Keratinocyte (primary cell): ENCODE data around the gene CDH18. TPM values are rescaled to one million over a fixed set of nuclear protein-coding genes. Genes with fewer than 3 reads are reported as not detected.

Source experiments
- DNase-seq: peaks from one replicate; pipeline ENCODE4 v3.0.0-alpha.2; 2011; ENCODE audit warnings: low read depth, missing footprints, low spot score
- FAIRE-seq: peaks from 2 replicates; lab custom pipeline; 2011; peaks lifted over from hg19 to GRCh38; lab: Jason Lieb, UNC
- H2AFZ ChIP-seq: 2 replicates; pipeline ENCODE4 v1.6.0; 2012; ENCODE audit warnings: low read length, control low read depth, inconsistent platforms; ENCODE audit not compliant: control insufficient read depth
- H3K27ac ChIP-seq: 2 replicates; pipeline ENCODE4 v1.5.1; 2011; ENCODE audit warnings: low read length; ENCODE audit not compliant: control insufficient read depth, insufficient read depth
- H3K27me3 ChIP-seq: 3 replicates; pipeline ENCODE4 v1.6.0; 2011; ENCODE audit warnings: low read length; ENCODE audit not compliant: control insufficient read depth, insufficient read depth; ENCODE audit errors: extremely low read depth
- H3K36me3 ChIP-seq, 2 experiments: 2 replicates in 1 of 2; 3 replicates in 1 of 2; pipeline ENCODE4 v1.5.1; 2011; ENCODE audit warnings: low read length in 2 of 2, mild to moderate bottlenecking in 1 of 2; ENCODE audit not compliant: control insufficient read depth in 2 of 2, insufficient read depth in 2 of 2; ENCODE audit errors: extremely low read depth in 1 of 2
- H3K4me1 ChIP-seq: 3 replicates; pipeline ENCODE4 v1.5.1; 2011; ENCODE audit warnings: low read length; ENCODE audit not compliant: control insufficient read depth, insufficient read depth; ENCODE audit errors: extremely low read depth
- H3K4me2 ChIP-seq: 3 replicates; pipeline ENCODE4 v1.6.0; 2011; ENCODE audit warnings: low read depth, low read length; ENCODE audit not compliant: control insufficient read depth, insufficient read depth; ENCODE audit errors: extremely low read depth
- H3K4me3 ChIP-seq, 3 experiments: fragments of 200-600 bp in 1 of 3; sonication (generic) in 1 of 3; 2 replicates in 2 of 3; 3 replicates in 1 of 3; pipeline ENCODE4 v1.5.1; 2011 to 2016; ENCODE audit warnings: low read length in 3 of 3, mild to moderate bottlenecking in 3 of 3, control low read depth in 2 of 3, inconsistent platforms in 1 of 3, low read depth in 1 of 3, mixed read lengths in 1 of 3, mixed run types in 1 of 3, moderate library complexity in 1 of 3; ENCODE audit not compliant: control insufficient read depth in 2 of 3, insufficient read depth in 2 of 3; ENCODE audit errors: extremely low read depth in 1 of 3
- H3K79me2 ChIP-seq: 2 replicates; pipeline ENCODE4 v1.6.0; 2012; ENCODE audit warnings: low read length; ENCODE audit not compliant: control insufficient read depth, insufficient read depth
- H3K9ac ChIP-seq: 3 replicates; pipeline ENCODE4 v1.6.0; 2011; ENCODE audit warnings: low read length; ENCODE audit not compliant: control insufficient read depth, insufficient read depth; ENCODE audit errors: extremely low read depth
- H3K9me1 ChIP-seq: 3 replicates; pipeline ENCODE4 v1.6.0; 2011; ENCODE audit warnings: low read length; ENCODE audit not compliant: control insufficient read depth, insufficient read depth; ENCODE audit errors: extremely low read depth
- H3K9me3 ChIP-seq: 2 replicates; pipeline ENCODE4 v1.5.1; 2012; ENCODE audit warnings: low read depth, low read length; ENCODE audit not compliant: control insufficient read depth
- H4K20me1 ChIP-seq: 3 replicates; pipeline ENCODE4 v1.6.0; 2011; ENCODE audit warnings: low read length; ENCODE audit not compliant: control insufficient read depth, insufficient read depth; ENCODE audit errors: extremely low read depth
- CTCF ChIP-seq, 3 experiments: IDR thresholded peaks in 1 of 3; conservative IDR thresholded peaks in 1 of 3; optimal IDR thresholded peaks in 1 of 3; 2 replicates in 2 of 3; 3 replicates in 1 of 3; pipeline versions ENCODE3 to v1.5.1; 2011; ENCODE audit warnings: low read length in 3 of 3, mild to moderate bottlenecking in 3 of 3, moderate library complexity in 2 of 3, control low read depth in 1 of 3, inconsistent platforms in 1 of 3; ENCODE audit not compliant: insufficient read depth in 2 of 3; ENCODE audit errors: extremely low read depth in 1 of 3
- EZH2 ChIP-seq: IDR thresholded peaks from one replicate; pipeline ENCODE4 v1.6.1; 2012; ENCODE audit warnings: inconsistent platforms, mild to moderate bottlenecking, low read length, moderate library complexity
- dilution Hi-C: fragments of 300-500 bp; cut with MboI; formaldehyde crosslinking; loops from one replicate; pipeline ENCODE4 v1.7.0; 2020; ENCODE audit warnings: low sequenced_read_pairs; ENCODE audit not compliant: extremely low pct_ligation_motif_present
- polyA plus RNA-seq, 5 experiments: library from polyadenylated mRNA; depleted of rRNA in 3 of 5; stranded (reverse) in 3 of 5; stranded (forward) in 1 of 5; unstranded in 1 of 5; fragments of >200 nt; gene quantifications; 1 replicate in 1 of 5; 2 replicates in 3 of 5; 3 replicates in 1 of 5; pipeline versions ENCODE4 v1.2.1 to v1.2.3, GENCODE V29; 2011 to 2012; ENCODE audit warnings: missing spikeins in 2 of 5, low read depth in 1 of 5, low replicate concordance in 1 of 5

Gene CDH18
- polyA plus RNA-seq, 1 donor (not counting 4 experiments of a cell fraction or from before 2014, with no cell fraction given) = 0.41 TPM

GRCh38 chr5:19625562-19625961, 362.4 kb downstream of the CDH18 start:
- Histone ChIP-seq H3K4me1 (no peaks in the 10 kb centered on the region), H3K4me3 (no peak overlapping the region), H3K9me1 (no peaks in the 10 kb centered on the region), H4K20me1 (no peaks in the 10 kb centered on the region), H3K27ac (no peak overlapping the region), H3K4me2 (no peak overlapping the region), H3K79me2 (no peaks in the 10 kb centered on the region), H2AFZ (no peak overlapping the region), H3K27me3 (no peaks in the 10 kb centered on the region), H3K9ac (no peak overlapping the region), H3K36me3 (no peaks in the 10 kb centered on the region), H3K9me3 (no peaks in the 10 kb centered on the region)
- dilution Hi-C loops = no loop called here
- no peak for TF ChIP-seq EZH2
- no peak for TF ChIP-seq CTCF (optimal IDR thresholded peaks at IDR 0.05 in 1 of 3, IDR thresholded peaks at IDR 0.05 in 1 of 3, conservative IDR thresholded peaks at IDR 0.05 in 1 of 3; ENCODE audit: extremely low read depth in 1 of 3, insufficient read depth in 2 of 3, low read length in 3 of 3)
- FAIRE-seq = no peak
- no peak for DNase-seq

GRCh38 chr5:19619571-19619970, 368.4 kb downstream of the CDH18 start:
- Histone ChIP-seq H3K9ac (no peak overlapping the region), H3K27ac (no peak overlapping the region), H4K20me1 (no peaks in the 10 kb centered on the region), H3K36me3 (no peaks in the 10 kb centered on the region), H3K4me3 (no peak overlapping the region), H3K9me1 (no peaks in the 10 kb centered on the region), H3K4me2 (no peak overlapping the region), H2AFZ (no peak overlapping the region), H3K9me3 (no peaks in the 10 kb centered on the region), H3K27me3 (no peaks in the 10 kb centered on the region), H3K4me1 (no peaks in the 10 kb centered on the region), H3K79me2 (no peaks in the 10 kb centered on the region)
- no peak for TF ChIP-seq CTCF (optimal IDR thresholded peaks at IDR 0.05 in 1 of 3, IDR thresholded peaks at IDR 0.05 in 1 of 3, conservative IDR thresholded peaks at IDR 0.05 in 1 of 3; ENCODE audit: extremely low read depth in 1 of 3, insufficient read depth in 2 of 3, low read length in 3 of 3)
- FAIRE-seq (no peak), DNase-seq (no peak)
- dilution Hi-C loops = no loop called here
